Activated T-helper 9 cell treated with anti-CD3 and anti-CD28 coated beads, Interleukin-2, amount 50 U/mL, for 16 hours (primary cell): ENCODE measurements around the gene FAM83E.
"Not testable (repeated sequence)": the region's sequence is repeated elsewhere in the genome, so short reads cannot be mapped to it uniquely, and the experiment has no call there.

Source experiments
- DNase-seq: peaks from one replicate; pipeline ENCODE4 v3.0.0-alpha.2; 2020; ENCODE audit warnings: low read depth

The FAM83E gene

GRCh38 chr19:48639483-48640375 lies 24.9 kb upstream of the FAM83E start:
- no peak for DNase-seq

DNA sequence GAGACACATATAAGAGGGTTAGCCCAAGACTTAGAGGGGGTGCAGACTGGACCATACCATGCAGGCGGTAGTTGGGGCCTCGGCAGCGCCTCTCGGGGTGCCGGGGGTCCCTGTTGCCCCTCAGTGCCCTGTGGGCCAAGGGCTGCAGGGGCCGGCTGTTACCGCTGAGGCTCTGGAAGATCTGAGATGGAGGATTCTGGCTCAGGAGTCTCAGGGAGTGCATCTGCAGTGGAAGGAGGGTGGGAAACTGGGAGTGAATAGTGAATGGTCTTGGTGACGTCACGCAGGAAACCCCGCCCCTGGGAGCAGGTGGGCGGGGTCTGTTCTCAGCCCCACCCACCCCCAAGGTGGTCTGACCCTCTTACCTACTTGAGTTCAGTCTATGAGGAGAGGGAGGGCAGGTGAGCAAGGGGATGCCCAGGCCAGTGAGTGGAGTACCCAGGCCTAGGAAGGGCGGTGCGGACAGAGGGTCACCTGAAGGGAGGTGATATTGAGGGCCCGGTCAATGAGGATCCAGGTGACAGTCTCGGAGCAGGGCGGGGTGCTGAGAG lies 24.0 kb upstream of the FAM83E start:
- DNase-seq, result no peak

DNA sequence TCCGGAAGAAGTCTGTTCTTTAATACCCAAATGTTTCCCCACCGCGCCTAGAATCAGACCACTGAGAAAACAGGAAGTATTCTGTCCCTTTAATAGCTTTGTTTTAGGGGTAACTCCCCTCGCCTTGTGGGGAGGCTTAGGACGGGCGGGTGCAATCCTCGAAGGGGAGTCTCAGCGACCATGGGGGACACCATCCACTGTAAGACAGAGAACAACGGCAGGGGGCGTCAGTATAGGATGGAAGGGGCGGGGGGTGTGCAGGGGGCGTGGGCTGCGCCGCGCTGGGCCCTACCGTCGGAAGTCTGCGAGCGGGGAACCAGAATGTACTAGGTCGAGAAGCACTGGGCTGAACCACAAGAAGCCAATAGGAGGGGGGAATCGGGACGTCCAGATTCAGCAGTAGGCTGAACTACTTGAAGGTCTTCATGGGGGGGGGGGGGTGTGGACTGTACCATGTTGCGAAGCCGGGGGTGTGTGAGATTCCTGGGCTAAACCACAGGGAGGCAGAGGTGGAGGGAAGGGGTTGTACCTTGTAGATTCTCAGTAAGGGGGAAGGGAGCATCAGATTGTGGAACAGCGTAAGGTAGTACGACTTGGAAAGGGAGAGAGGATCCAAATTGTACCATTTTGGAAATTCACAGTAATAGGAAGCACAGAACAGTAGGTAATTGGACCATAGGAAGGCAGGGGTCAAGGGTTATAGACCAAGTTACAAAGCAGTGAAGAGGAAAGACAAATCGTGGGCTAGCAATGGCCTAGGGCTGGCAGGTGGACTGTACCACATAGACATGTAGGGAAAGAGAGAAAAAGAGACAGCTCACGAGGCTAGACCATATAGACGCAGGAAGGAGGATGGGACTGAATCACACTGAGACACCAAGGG lies 23.3 kb upstream of the FAM83E start:
- peak; percentile 67 for DNase-seq

- peak; percentile 99 for DNase-seq
These were observed 22.6 kb upstream of the FAM83E start for GRCh38 chr19:48637449-48637947.

DNA sequence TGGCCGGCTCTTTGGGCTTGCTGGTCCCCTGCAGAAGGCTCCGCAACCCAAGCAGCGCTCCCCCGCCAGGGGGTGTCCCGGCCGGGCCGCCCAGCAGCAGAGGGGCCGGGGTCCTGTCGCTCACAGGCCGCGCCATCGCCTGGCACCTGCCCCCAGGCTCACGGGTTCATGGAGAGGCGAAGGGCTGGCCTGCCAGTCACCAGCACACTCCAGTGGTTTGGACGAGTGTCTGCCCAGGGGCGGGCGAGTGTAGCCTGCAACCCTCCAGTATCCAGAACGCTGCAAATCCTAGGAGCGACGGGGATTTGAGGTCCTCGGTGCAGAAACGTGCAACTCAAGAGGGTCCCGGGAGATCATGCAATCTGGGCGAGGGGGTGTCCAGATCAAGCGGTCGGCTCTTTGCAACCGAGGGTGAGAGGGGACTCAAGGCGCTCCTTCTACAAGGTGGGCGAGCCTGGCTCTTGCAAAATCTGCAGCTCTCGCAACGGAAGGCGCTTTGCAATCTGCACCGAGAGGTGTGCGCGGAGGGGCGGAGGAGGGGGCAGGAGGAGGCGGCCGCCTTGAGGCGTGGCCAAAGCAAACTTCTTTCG lies 22.1 kb upstream of the FAM83E start, which contains the start of gene DBP:
TSS of gene DBP (minus strand) at position 521 of the 590 bp plus-strand sequence. CDS start at position 136, 385 bp downstream.
- DNase-seq, result no peak

DNA sequence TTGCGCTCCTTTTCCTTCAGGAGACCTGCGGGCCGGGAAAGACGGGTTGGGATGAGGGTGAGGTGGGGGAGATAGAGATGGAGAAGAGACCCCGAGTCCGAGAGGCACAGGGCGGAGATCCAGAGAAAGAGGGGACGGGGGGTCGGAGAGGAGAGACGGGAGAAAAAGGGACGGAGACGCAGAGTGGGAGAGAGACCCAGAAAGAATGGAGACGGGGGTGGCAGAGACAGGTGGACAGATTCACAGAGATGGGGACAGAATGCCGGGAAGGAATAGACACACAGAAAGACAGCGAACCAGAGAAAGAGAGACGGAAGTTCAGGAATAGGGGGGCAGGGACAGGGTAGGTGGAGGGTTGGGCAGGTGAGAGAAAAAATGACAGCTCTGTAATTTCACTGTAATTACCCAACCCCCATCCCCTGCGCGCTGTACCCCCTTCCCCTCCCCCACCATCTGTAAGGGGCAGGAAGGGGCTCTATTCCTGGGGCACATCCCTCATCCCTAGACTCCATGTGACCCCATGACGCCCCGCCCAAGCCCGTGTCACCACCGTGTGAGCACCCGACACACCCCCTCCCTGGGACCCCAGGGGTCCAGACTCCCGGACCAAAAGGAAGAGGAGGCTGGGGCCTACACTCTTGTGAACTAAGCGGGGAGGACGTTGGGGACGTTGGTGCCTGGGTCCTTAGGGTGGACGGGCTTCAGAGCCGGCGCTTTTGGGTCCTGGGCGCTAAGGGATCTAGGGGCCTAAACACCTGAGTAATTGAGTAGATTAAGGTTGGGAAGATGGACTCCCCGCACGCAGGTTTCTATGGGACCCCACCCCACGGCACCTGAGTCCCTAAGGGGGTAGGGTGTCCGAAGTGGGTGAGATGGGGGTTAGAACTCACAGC lies 21.3 kb upstream of the FAM83E start:
- no peak for DNase-seq

GRCh38 chr19:48635263-48635965 lies 20.5 kb upstream of the FAM83E start:
- DNase-seq, result peak; percentile 73

DNA sequence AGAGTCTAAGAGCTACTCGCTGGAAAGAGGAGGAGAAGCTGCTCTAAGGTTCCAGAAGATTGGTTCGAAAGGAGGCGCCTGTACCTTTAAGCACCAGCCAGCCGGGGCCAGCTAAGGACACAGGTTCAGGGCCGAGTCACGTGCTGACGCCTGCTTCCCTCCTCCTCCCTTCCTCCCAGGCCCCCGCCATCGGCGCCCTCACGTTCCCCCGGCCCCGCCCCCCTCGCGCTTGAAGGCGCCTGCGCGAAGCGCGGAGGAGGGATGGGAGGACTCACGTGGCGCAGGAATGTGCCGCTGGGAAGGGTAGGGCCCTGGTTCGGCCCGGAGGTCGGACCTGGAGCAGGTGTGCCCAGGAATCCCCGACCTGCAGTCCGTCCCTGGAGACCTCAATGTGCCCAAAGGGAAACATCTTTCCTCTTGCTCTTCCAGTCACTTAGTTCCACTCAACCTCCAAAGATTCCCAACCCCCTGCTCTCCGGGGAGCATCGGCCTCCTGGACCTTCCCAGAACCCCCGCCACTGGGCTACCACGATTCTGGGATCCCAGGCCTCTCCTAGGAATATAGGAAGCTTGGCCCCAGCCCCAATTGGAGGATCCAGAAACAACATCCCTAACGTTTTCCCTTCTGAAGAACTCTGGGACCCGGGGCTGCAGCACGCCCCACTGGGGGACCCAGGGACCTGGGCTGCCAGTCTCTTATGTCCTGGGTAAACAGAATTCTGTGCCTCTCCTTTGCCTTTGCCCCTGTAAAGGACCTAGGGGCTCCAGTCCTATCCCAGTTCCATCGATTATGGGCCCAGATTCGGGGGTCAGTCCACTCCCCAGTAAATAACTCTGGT lies 19.8 kb upstream of the FAM83E start:
- DNase-seq, result peak; percentile 87

GRCh38 chr19:48634036-48634342 lies 19.1 kb upstream of the FAM83E start:
- DNase-seq, result no peak

DNA sequence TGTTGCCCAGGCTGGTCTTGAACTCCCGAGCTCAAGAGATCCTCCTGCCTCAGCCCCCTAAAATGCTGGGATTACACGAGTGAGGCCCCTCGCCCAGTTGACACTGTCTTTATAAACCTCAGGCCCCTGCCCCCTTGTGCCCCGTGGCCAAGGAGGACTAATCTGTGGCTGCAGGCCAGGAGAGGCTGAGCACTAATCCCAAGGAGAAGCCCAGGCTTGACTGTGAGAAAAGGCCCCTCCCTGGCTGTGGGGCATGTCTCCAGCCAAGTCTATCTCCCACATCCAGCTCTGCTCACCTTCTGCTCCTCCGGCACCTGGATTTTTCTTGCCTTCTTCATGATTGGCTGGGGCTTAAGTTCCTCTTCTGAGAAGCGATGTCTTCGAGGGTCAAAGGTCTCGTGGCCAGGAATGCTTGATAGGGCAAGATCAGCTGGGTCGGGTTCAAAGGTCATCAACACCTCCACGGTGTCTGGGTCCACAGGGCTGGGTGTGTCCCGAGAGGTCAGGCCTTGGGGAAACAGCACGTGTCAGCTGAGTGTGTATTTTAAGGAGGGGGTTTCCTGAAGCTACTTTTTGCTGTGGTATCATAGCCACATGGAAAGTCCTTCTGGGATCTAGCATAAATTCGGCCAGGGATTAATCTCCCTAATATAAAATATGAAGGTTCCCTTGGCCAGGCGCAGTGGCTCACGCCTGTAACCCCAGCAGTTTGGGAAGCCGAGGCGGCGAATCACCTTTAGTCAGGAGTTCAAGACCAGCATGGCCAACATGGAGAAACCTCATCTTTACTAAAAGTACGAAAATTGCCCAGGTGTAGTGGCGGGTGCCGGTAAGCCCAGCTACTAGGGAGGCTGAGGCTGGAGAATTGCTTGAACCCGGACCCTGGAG lies 18.5 kb upstream of the FAM83E start:
- no peak for DNase-seq

DNA sequence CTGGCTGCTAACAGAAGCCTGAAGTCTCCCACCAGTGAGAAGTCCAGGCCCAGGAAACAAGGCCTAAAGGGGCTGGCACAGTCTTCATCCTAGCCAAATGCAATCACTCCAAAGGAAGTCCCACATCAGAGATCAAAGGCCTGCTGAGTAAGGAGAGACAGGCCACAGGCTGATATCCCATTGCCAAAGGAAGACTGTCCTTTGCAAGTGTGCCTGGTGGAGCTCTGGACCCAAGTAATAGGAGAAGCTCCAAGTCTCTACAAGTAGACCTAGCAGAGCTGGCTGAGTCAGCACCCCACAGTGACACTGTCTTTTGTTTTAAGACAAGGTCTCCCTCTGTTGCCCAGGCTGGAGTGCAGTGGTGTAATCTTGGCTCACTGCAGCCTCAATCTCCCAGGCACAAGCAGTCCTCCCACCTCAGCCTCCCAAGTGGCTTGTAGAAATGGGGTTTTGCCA lies 17.8 kb upstream of the FAM83E start:
- DNase-seq, result no peak

DNA sequence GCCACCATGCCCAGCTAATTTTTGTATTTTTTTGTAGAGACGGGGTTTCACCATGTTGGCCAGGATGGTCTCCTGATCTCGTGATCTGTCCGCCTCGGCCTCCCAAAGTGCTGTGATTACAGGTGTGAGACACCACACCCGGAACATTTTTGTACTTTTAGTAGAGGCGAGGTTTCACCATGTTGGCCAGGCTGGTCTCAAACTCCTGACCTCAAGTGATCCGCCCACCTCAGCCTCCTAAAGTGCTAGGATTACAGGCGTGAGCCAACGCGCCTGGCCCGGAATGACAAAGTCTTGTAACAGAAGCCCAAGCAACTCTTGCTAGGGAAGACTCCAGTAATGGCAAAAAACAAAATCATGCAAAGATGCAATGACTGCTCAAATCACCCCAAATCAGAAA lies 17.4 kb upstream of the FAM83E start:
- DNase-seq, result not testable (repeated sequence)

- no peak for DNase-seq
These were observed 16.3 kb upstream of the FAM83E start for GRCh38 chr19:48631225-48631624.

GRCh38 chr19:48630296-48631063 lies 15.6 kb upstream of the FAM83E start:
- DNase-seq, result no peak

GRCh38 chr19:48629599-48630295 lies 14.9 kb upstream of the FAM83E start:
- no peak for DNase-seq

DNA sequence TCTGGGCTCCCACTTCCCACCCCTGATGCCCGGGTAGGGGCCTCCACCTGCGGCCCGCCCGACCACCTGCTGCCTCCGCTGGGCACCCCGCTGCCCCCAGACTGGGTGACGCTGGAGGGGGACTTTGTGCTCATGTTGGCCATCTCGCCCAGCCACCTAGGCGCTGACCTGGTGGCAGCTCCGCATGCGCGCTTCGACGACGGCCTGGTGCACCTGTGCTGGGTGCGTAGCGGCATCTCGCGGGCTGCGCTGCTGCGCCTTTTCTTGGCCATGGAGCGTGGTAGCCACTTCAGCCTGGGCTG lies 14.4 kb upstream of the FAM83E start:
- no peak for DNase-seq
